ENCODE measurements around the gene GALK1. TPM values are rescaled to one million over a fixed set of nuclear protein-coding genes. Genes with fewer than 3 reads are reported as not detected.

The GALK1 gene
- total and polyA plus RNA-seq, 2 of the 13 experiments (the other 11 are each of a cell fraction or from before 2014, with no cell fraction given) = 59.9 to 93.6 TPM

DNA sequence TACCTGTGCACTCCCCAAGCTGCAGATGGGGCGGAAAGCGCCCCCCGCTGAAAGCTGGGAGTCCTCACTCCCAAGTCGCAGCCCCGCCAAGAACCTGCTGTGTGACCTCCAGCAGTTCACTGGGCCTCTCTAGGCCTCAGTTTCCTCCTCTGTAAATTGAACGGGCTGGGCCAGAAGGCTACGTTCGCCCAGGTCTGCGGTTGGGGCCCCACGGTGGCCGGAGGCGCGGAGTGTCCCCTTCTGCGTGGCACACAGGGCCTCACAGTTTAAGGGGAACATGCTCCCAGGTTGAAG is 628 bp downstream of the GALK1 start (continued):
- TF ChIP-seq, protein P1, sequence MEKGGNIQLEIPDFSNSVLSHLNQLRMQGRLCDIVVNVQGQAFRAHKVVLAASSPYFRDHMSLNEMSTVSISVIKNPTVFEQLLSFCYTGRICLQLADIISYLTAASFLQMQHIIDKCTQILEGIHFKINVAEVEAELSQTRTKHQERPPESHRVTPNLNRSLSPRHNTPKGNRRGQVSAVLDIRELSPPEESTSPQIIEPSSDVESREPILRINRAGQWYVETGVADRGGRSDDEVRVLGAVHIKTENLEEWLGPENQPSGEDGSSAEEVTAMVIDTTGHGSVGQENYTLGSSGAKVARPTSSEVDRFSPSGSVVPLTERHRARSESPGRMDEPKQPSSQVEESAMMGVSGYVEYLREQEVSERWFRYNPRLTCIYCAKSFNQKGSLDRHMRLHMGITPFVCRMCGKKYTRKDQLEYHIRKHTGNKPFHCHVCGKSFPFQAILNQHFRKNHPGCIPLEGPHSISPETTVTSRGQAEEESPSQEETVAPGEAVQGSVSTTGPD (CRISPR knock-in tag; IDR thresholded peaks at IDR 0.05) = no peak
- TF ChIP-seq YEATS4 (CRISPR knock-in tag; IDR thresholded peaks at IDR 0.05; ENCODE audit: borderline replicate concordance) (peak; percentile 64; the same call in 1 of the 2 replicates), ZNF143 (CRISPR knock-in tag; IDR thresholded peaks at IDR 0.05) (no peak), RBM22 (optimal IDR thresholded peaks at IDR 0.05; ENCODE audit: low read length) (no peak), ZNF224 (CRISPR knock-in tag; IDR thresholded peaks at IDR 0.05) (no peak), MZF1 (CRISPR knock-in tag; IDR thresholded peaks at IDR 0.05; ENCODE audit: borderline replicate concordance) (no peak), ZFP36L1 (CRISPR knock-in tag; IDR thresholded peaks at IDR 0.05) (no peak), DNMT3B (CRISPR knock-in tag; conservative IDR thresholded peaks at IDR 0.05) (no peak), ZNF629 (CRISPR knock-in tag; conservative IDR thresholded peaks at IDR 0.05) (no peak), FOXA1 (IDR thresholded peaks at IDR 0.05) (no peak), FOXA1 (CRISPR knock-in tag; IDR thresholded peaks at IDR 0.05) (no peak), ETV6 (CRISPR knock-in tag; conservative IDR thresholded peaks at IDR 0.05) (no peak), TAF1 (CRISPR knock-in tag; IDR thresholded peaks at IDR 0.05) (no peak; the same call in 1 of the 2 replicates), MIER3 (CRISPR knock-in tag; IDR thresholded peaks at IDR 0.05; ENCODE audit: borderline replicate concordance) (no peak)
- TF ChIP-seq, protein P2, sequence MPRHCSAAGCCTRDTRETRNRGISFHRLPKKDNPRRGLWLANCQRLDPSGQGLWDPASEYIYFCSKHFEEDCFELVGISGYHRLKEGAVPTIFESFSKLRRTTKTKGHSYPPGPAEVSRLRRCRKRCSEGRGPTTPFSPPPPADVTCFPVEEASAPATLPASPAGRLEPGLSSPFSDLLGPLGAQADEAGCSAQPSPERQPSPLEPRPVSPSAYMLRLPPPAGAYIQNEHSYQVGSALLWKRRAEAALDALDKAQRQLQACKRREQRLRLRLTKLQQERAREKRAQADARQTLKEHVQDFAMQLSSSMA (CRISPR knock-in tag; IDR thresholded peaks at IDR 0.05) = 0 out of 2 replicates have a peak, but pooled peaks have one; percentile 62
- TF ChIP-seq, protein P3, sequence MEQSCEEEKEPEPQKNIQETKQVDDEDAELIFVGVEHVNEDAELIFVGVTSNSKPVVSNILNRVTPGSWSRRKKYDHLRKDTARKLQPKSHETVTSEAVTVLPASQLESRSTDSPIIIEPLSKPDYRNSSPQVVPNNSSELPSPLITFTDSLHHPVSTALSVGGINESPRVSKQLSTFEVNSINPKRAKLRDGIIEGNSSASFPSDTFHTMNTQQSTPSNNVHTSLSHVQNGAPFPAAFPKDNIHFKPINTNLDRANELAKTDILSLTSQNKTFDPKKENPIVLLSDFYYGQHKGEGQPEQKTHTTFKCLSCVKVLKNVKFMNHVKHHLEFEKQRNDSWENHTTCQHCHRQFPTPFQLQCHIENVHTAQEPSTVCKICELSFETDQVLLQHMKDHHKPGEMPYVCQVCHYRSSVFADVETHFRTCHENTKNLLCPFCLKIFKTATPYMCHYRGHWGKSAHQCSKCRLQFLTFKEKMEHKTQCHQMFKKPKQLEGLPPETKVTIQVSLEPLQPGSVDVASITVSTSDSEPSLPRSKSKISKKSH (CRISPR knock-in tag; IDR thresholded peaks at IDR 0.05; ENCODE audit: borderline replicate concordance) = no peak
- TF ChIP-seq, protein P4, sequence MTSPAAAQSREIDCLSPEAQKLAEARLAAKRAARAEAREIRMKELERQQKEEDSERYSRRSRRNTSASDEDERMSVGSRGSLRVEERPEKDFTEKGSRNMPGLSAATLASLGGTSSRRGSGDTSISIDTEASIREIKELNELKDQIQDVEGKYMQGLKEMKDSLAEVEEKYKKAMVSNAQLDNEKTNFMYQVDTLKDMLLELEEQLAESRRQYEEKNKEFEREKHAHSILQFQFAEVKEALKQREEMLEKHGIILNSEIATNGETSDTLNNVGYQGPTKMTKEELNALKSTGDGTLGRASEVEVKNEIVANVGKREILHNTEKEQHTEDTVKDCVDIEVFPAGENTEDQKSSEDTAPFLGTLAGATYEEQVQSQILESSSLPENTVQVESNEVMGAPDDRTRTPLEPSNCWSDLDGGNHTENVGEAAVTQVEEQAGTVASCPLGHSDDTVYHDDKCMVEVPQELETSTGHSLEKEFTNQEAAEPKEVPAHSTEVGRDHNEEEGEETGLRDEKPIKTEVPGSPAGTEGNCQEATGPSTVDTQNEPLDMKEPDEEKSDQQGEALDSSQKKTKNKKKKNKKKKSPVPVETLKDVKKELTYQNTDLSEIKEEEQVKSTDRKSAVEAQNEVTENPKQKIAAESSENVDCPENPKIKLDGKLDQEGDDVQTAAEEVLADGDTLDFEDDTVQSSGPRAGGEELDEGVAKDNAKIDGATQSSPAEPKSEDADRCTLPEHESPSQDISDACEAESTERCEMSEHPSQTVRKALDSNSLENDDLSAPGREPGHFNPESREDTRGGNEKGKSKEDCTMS (CRISPR knock-in tag; conservative IDR thresholded peaks at IDR 0.05) = no peak

All from HepG2 (cell line).